PC-9 (cell line): Measurements from ENCODE around the gene FUNDC2. TPM values are rescaled to one million over a fixed set of nuclear protein-coding genes. Genes with fewer than 3 reads are reported as not detected.

Experiments
- BruUV-seq: library from RNA; stranded (reverse); fragments of 400-500 nt; replicated peaks from 2 replicates; lab custom pipeline; 2021; lab: Mats Ljungman, UMichigan
- CTCF ChIA-PET: fragments of 300-600 bp; sonication (Branson Sonifier 250); formaldehyde crosslinking; loops from one replicate; lab custom pipeline; 2022; ENCODE audit warnings: antibody characterized with exemption; lab: Charles Lee
- POLR2A ChIA-PET: fragments of 300-600 bp; sonication (Branson Sonifier 250); formaldehyde crosslinking; loops from one replicate; lab custom pipeline; 2022; ENCODE audit warnings: antibody characterized with exemption; ENCODE audit not compliant: unreplicated experiment; lab: Charles Lee
- DNase-seq, 2 experiments: peaks; one replicate each; pipeline versions ENCODE4 v3.0.0 to v3.0.0-alpha.2; 2015 to 2022; ENCODE audit warnings: mixed read lengths in 1 of 2
- H2AFZ ChIP-seq: fragments of 200-600 bp; sonication (generic); 2 replicates; pipeline ENCODE4 v1.8.1; 2017; ENCODE audit warnings: antibody characterized with exemption
- H3F3A ChIP-seq: fragments of 200-600 bp; sonication (generic); 2 replicates; pipeline ENCODE4 v1.8.1; 2017; ENCODE audit warnings: antibody characterized with exemption, mild to moderate bottlenecking, low read depth; ENCODE audit not compliant: insufficient read depth
- H3K27ac ChIP-seq: fragments of 200-600 bp; sonication (generic); 2 replicates; pipeline ENCODE4 v1.6.1; 2016; ENCODE audit warnings: mixed run types
- H3K27me3 ChIP-seq: fragments of 200-600 bp; sonication (generic); 2 replicates; pipeline ENCODE4 v1.6.1; 2016; ENCODE audit warnings: low read depth, mixed run types; ENCODE audit not compliant: insufficient read depth
- H3K36me3 ChIP-seq: fragments of 200-600 bp; sonication (generic); 2 replicates; pipeline ENCODE4 v1.6.1; 2016; ENCODE audit warnings: low read depth, mixed run types
- H3K4me1 ChIP-seq: fragments of 200-600 bp; sonication (generic); replicated peaks from 2 replicates; pipeline ENCODE4 v1.6.1; 2016; ENCODE audit warnings: mixed run types; ENCODE audit not compliant: insufficient read depth
- H3K4me2 ChIP-seq: fragments of 200-600 bp; sonication (generic); 2 replicates; pipeline ENCODE4 v1.6.1; 2017; ENCODE audit warnings: mixed run types
- H3K4me3 ChIP-seq: fragments of 200-600 bp; sonication (generic); 2 replicates; pipeline ENCODE4 v1.6.1; 2016; ENCODE audit warnings: mixed run types
- H3K79me2 ChIP-seq: fragments of 200-600 bp; sonication (generic); 2 replicates; pipeline ENCODE4 v1.6.1; 2017; ENCODE audit warnings: low read depth, mixed run types
- H3K9me2 ChIP-seq: fragments of 200-600 bp; sonication (generic); 2 replicates; pipeline ENCODE4 v1.8.1; 2017; ENCODE audit warnings: mild to moderate bottlenecking; ENCODE audit not compliant: insufficient read depth
- H3K9me3 ChIP-seq: fragments of 200-600 bp; sonication (generic); 2 replicates; pipeline ENCODE4 v1.8.1; 2016; ENCODE audit warnings: low read depth; ENCODE audit not compliant: insufficient read depth
- H4K20me1 ChIP-seq: fragments of 200-600 bp; sonication (generic); 2 replicates; pipeline ENCODE4 v1.8.1; 2017; ENCODE audit not compliant: insufficient read depth
- EZH2 ChIP-seq: fragments of 200-600 bp; sonication (generic); IDR thresholded peaks from 2 replicates; pipeline ENCODE4 v1.8.0; 2017; ENCODE audit warnings: antibody characterized with exemption, low read depth
- intact Hi-C: fragments of 100-400 bp; cut with micrococcal nuclease; formaldehyde crosslinking; loops from one replicate; pipeline ENCODE4 v1.10.0; 2022; ENCODE audit not compliant: unreplicated experiment
- total RNA-seq: library from RNA; stranded (reverse); gene quantifications from 2 replicates; pipeline ENCODE4 v1.2.3, GENCODE V29; 2021
- TF ChIP-seq, protein P1 (sequence below): fragments of 200-600 bp; sonication (generic); conservative IDR thresholded peaks from 2 replicates; pipeline ENCODE4 v1.6.1; 2017; ENCODE audit warnings: mixed run types, antibody characterized with exemption, mild to moderate bottlenecking, moderate library complexity

The FUNDC2 gene
- total RNA-seq, 1 experiment from 2014 or later, result 90.6 TPM

DNA sequence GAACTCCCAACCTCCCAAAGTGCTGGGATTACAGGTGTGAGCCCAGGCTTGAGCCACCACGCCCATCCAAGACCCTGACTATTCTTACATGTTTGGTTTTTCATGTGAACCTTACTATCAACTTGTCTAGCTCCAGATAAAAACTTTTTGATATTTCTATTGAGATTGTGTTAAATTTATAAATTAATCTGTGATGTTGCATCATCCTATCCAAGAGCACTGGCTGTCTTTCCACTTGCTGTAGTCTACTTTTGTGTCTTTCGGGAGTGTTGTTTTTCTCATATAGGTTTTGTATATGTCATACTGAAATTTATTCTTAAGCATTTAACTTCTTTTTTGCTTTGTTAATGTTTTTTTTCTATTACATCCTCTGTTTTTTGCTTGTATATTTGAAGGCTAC lies 79.3 kb downstream of the FUNDC2 start:
- intact Hi-C loops, result no loop called here
- H3K9me3 ChIP-seq, result no peaks in the 10 kb centered on the region
- H2AFZ ChIP-seq, result no peak overlapping the region
- H3K4me2 ChIP-seq, result no peak overlapping the region
- H4K20me1 ChIP-seq, result no peaks in the 10 kb centered on the region
- BruUV-seq, result no TSS peak
- H3F3A ChIP-seq, result no peaks in the 10 kb centered on the region
- H3K27ac ChIP-seq, result no peak overlapping the region
- H3K79me2 ChIP-seq, result no peaks in the 10 kb centered on the region
- H3K9me2 ChIP-seq, result no peaks in the 10 kb centered on the region
- H3K4me3 ChIP-seq, result no peak overlapping the region
- POLR2A ChIA-PET, result no interaction called here
- no peaks in the 10 kb centered on the region for H3K27me3 ChIP-seq
- no peaks in the 10 kb centered on the region for H3K4me1 ChIP-seq
- CTCF ChIA-PET, result no interaction called here
- DNase-seq, result no peak
- TF ChIP-seq, protein P1, sequence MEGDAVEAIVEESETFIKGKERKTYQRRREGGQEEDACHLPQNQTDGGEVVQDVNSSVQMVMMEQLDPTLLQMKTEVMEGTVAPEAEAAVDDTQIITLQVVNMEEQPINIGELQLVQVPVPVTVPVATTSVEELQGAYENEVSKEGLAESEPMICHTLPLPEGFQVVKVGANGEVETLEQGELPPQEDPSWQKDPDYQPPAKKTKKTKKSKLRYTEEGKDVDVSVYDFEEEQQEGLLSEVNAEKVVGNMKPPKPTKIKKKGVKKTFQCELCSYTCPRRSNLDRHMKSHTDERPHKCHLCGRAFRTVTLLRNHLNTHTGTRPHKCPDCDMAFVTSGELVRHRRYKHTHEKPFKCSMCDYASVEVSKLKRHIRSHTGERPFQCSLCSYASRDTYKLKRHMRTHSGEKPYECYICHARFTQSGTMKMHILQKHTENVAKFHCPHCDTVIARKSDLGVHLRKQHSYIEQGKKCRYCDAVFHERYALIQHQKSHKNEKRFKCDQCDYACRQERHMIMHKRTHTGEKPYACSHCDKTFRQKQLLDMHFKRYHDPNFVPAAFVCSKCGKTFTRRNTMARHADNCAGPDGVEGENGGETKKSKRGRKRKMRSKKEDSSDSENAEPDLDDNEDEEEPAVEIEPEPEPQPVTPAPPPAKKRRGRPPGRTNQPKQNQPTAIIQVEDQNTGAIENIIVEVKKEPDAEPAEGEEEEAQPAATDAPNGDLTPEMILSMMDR, result no peak
- no peak for TF ChIP-seq EZH2
- no peaks in the 10 kb centered on the region; the same call in 1 of the 2 replicates for H3K36me3 ChIP-seq

DNA sequence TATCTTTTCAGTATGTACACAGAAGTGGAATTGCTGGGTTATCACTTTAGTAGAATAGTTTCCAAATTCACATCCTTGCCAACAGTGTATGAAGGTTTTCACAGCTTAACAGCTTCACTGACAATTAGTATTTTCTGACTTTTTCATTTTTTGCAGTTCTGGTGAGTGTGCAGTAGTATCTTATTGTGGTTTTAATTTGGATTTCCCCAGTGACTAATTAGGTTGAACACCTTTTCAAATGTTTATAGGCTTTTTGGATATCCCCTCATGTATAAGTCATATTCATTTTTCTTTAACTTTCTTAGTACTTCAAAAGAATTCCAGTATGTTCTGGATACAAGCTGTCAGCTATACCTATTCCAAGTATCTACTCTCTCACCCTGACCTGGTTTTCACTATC lies 81.8 kb downstream of the FUNDC2 start:
- Histone ChIP-seq H3K27me3 (no peaks in the 10 kb centered on the region), H3K9me3 (no peaks in the 10 kb centered on the region; the same call in 1 of the 2 replicates), H3K79me2 (no peaks in the 10 kb centered on the region), H3F3A (no peaks in the 10 kb centered on the region; the same call in 1 of the 2 replicates), H3K36me3 (no peaks in the 10 kb centered on the region; the same call in 1 of the 2 replicates), H3K4me3 (no peak overlapping the region), H3K9me2 (no peaks in the 10 kb centered on the region), H3K4me2 (no peak overlapping the region), H2AFZ (no peak overlapping the region), H3K4me1 (peaks cover 6% of the 10 kb centered on the region; the same call in 1 of the 2 replicates), H4K20me1 (no peaks in the 10 kb centered on the region), H3K27ac (no peak overlapping the region)
- ChIA-PET CTCF (no interaction called here), POLR2A (no interaction called here)
- intact Hi-C loops, result no loop called here
- BruUV-seq, result no TSS peak
- DNase-seq, result no peak
- TF ChIP-seq, protein P1, result no peak
- no peak for TF ChIP-seq EZH2

Other genes with a start within 250 kb of the FUNDC2 start
- gene MPP1, start 221.4 kb upstream of the FUNDC2 start, total RNA-seq, result 4.2 and 4.8 TPM in 2 replicates
- gene SMIM9, start 192.2 kb upstream of the FUNDC2 start, total RNA-seq, result not detected in 2 replicates
- gene F8A1, start 140.5 kb upstream of the FUNDC2 start, total RNA-seq, result 12.1 and 19.6 TPM in 2 replicates
- 13.8 and 15.2 TPM in 2 replicates for gene F8, start 4.1 kb upstream of the FUNDC2 start, total RNA-seq
- 13.7 and 15.8 TPM in 2 replicates for gene CMC4, start 44.3 kb downstream of the FUNDC2 start, total RNA-seq
- 30.8 and 49.5 TPM in 2 replicates for gene MTCP1, start 44.3 kb downstream of the FUNDC2 start, total RNA-seq
- 40.2 and 52.0 TPM in 2 replicates for gene BRCC3, start 44.7 kb downstream of the FUNDC2 start, total RNA-seq
- gene VBP1, start 189.6 kb downstream of the FUNDC2 start, total RNA-seq, result 68.9 and 87.8 TPM in 2 replicates
- not detected in 2 replicates for gene RAB39B, start 237.6 kb downstream of the FUNDC2 start, total RNA-seq